Left hindlimb (tissue), 1 donor: ENCODE measurements around the gene TDRD5.

Experiments used
- DNase-seq: peaks from one replicate; pipeline ENCODE4 v3.0.0-alpha.2; 2018

TDRD5 gene, protein sequence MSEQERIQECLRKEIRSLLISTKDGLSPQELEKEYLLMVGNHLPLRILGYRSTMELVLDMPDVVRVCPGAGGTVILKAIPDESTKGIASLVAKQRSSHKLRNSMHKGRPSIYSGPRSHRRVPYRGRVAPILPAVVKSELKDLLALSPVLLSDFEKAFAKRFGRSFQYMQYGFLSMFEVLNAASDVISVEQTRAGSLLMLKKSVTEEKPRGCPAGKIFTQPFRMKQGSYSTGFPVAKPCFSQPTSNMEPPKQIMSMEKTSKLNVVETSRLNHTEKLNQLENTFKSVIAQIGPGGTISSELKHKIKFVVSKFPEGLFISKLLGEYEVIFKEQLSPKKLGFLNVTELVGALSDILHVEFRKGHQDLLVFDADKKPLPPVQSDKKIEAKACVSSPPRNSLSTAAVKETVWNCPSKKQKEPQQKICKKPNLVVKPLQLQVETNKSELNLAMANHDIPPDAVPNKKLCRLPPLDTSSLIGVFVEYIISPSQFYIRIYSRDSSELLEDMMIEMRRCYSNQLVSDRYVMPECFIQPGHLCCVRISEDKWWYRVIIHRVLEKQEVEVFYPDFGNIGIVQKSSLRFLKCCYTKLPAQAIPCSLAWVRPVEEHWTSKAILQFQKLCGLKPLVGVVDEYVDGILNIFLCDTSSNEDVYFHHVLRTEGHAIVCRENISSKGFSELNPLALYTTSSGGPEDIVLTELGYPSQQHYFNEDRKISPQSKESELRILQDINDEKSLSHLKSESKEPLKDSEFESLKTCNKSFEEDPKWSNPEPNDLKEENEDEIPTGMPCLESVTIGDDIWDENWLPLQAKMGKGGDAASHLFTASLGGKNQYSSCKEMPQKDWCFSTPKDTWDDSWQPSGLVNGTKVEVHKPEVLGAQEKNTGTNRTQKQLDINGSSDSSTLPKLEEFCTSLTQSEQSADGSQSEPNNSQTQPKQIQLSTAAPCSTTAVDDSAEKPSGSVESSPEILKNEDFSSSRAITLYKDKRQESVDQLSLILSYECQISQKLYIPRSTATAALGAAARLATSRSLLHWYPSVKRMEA

DNA sequence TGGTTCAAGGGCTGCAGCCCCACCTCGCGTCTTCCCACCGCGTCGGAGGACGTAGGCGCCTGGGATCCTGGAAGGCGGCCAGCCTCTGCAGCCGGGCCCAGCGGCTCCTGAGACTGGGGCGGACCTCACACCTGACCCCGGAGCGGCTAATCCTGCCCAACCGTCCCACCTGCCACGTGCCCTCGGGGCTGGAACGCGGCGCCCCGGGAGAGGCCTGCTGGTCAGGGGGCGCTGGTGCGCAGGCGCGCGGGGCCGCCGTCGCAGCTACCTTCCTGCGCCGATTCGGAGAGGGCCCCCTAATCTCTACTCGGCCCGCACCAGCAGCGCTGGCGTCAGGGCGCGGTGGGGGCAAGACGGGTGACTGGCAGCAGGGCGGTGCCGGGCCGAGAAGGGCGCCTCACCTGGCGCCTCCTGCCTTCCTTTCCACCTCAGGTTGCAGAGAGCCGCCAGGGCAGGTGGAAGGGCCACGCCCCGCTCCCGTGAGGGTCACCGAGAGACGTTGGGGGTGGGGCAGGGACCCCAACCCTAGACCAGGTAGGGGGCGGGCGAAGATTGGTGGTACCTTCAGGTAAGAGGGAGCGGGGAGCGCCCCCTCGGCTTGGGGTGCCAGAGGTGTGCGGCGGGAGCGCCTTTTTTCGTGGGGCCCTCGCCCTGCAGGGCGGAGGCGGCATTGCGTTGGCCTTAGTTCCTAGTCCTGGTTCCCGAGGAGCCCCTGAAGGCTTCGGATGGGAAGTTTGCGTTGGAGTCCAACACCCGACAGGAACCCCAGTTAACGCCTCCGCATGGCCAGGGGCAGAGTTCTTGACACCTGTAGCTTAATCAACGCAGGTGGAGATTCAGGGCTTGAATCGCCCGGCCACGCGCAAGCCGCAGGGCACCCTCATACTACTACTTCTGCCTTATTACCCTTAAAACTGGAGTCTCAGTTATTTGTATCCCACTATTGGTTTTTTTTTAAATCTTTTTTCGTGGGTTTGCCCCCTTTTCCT, at the start of gene TDRD5:
TSS of gene TDRD5 (plus strand) at position 241 of the 989 bp plus-strand sequence. CDS start 784 bp downstream, outside the sequence.
- no peak for DNase-seq

DNA sequence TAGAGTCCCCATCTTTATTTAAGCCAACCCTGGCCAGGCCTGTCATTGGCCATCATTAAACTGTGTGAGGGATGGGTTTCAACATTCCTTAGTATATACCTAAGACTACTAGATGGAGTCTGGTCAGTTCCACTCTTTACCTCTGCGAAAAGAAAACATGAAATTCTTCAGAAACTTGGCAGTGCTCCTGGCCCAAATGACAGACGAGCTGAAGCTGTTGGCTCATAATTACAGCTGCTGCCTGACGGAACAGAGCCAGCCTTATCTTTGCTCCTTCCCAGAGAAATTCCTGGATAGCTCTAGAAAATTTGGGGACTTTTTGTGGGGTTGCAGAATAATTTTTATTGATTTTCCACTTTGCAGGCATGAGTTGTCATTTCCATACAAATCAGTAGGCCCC, 46.3 kb upstream of the TDRD5 start:
- no peak for DNase-seq

DNA sequence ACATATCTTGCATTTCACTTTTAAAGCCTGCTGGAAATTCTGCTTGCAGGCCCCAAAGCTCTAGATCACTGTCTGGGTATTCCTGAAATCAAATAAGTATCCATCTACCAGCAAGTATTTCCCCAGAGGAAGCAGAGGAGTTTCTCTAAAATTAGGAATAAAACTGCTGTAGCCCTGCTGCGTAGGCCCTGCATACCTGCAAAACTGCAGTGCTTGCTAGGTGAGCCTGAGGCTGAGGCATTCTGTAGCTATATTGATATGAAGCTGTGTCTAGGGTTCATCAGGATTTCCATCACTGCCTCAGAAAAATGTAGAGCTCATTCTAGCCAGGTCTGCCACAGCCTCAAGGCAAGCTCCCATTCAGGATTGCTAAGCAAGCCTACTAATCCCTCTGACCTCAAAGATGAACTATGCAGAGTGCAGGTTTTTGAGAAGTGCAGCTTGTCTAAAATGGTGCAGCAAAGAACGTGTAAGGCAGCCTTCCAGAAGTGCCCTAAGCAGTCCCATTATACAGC, 44.6 kb upstream of the TDRD5 start:
- no peak for DNase-seq

DNA sequence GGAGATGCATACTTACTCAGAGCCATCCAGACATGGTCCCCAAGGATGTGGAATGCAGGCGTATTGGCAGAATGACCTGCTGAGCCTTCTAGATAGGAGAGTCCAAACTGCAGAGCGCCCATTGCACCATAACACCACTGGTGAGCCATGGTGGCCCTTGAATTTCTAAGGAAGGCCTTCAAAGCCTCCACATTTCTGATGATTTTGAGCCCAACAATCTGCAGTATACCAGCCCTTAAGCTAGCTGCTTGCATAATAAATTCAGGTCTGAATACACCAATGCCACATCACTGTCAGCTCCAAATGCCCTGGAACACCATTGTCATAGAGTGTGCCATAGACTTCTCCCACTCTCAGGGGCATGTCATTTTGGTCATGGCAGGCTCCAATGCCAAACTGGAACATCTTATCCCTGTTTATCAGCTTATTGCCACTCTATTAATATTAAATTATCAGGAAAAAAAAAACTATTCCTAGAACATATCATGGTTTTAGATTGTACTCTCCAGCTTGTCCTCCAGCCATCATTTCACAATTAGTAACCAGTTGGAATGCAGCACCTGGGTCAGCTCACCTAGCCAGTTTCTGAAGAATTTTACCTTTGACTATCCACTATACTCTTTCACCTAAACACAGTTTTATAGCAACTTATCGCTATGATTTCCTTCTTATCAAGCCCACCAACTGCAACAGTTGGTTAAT, 42.8 kb upstream of the TDRD5 start:
- no peak for DNase-seq

DNA sequence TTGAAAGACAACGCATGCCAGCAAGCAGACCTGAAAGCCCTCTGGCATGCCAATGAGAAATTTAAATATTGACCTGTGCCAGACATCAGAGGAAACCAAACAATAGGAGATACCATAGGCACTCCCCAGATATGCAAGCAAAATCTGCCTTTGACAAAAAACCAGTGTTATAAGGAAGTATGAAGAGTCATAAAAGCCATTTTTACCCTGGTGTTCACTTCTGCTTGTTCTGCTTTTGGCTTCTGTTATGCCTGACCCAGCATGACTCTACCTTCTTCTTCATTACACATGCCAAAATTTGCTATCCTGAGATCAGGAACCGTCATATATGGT, 42.3 kb upstream of the TDRD5 start:
- DNase-seq, result no peak

DNA sequence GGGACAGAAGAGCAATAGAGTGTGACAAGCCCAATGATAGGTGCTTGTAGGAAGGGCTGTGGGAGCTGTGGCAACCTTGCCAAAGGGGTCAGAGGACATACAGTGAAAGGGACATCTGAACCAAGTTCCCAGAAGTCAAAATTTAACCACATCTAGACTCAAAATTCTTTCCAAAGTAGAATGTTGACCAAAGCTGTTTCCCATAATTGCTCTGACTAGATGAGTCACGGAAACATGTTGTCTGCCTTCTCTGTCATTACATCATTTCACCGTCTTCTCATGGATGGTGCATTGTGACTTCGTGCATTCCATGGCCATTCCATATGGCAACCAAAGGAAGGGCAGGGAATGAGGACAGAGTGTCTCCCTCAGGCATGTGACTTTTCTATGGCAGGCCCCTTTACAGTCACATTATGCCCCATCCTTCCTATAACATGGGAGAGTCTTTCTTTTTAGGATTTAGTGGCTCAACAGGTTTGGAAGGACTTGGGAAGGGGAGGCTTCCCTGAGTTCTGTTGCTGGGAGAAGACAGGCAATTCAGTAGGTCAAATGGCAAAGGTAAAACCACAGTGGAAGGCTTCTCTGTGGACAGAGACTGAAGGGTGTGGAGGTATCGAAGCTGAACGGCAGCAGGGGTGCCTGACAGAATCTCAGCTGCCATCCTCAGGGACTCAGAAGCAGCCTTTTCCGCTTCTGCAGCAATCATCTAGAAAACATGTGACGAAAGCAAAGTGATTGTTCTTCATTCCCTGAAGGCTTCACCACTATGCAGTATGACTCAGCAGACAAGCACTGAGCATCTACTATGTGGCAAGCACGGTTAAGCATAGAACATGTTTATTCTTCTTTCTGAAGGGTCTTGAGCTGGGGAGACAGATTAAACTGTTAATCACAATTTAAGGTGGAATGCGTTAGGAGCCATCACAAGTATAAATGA, 40.6 kb upstream of the TDRD5 start:
- DNase-seq, result no peak

DNA sequence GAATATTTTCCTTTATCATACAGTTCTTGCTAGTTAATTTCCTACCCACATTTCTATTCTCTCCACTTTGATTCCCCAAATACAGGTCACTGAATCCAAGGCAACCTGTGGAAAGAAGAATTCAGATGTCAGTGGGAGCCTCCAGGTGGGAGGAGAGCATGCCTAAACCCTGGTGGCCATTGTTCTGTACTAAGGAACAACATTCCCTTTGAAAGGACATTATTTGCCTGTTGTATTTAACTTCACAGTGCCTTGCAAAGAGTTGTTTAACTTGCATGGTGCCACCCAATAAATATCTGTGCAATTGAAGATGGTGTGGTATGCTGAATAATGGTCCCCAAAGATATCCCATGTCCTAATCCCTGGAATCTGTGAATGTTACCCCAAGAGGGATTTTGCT, 37.2 kb upstream of the TDRD5 start:
- DNase-seq, result no peak

DNA sequence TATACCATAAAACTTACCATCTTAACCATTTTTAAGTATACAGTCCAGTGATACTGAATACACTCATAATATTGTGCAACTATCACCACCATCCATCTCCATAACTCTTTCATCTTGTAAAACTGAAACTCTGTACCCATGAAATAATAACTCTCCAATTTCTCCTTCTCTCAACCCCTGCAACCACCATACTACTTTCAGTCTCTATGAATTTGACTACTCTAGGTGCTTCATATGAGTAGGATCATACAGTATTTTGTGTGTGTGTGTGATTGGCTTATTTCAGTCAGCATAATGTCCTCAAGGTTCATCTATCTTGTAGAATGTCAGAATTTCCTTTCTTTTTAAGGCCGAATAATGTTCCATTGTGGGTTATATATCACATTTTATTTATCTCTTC, 33.6 kb upstream of the TDRD5 start:
- no peak for DNase-seq

DNA sequence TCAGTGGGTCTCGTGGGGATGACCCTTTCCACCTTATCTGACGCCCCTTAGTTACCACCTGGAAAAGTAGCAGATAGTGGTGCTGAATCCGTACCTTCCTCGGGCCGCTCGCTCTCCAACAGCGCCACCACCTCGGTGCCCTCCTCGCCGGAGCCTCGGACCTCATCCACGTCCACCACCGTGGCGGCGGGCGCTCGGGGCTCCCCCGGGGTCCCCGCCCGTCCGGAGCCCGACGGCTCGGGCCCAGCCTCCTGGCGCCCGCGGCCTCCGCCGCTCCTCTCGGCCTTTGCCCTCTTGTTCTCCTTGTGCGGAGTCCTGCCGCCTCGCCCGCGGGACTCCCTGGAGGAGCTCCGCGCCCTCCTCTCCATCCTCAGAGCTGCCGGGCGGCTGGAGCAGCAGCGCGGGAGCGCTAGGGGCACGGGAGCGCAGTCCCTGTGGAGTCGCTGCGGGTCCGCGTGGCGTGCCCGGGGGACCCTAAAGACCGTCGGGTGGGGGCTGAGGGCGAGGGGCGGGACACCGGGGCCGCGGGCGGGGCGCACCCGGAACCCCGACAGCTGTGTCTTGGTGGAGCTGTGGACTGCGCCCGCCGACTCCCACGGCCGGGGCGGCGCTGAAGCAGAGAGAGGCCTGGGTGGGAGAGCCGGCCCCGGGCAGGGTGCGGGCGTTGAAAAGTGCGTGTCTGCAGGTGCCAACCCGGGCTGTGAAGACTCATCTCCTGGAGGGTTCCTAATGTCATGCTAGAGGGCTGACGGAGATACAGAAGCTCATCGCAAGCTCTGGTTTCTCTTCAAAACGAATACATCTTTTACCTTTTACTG, 15.9 kb upstream of the TDRD5 start, which contains the start of gene NPHS2:
TSS of gene NPHS2 (minus strand) at position 452 of the 818 bp plus-strand sequence. CDS start at position 368, 84 bp downstream.
- no peak for DNase-seq

DNA sequence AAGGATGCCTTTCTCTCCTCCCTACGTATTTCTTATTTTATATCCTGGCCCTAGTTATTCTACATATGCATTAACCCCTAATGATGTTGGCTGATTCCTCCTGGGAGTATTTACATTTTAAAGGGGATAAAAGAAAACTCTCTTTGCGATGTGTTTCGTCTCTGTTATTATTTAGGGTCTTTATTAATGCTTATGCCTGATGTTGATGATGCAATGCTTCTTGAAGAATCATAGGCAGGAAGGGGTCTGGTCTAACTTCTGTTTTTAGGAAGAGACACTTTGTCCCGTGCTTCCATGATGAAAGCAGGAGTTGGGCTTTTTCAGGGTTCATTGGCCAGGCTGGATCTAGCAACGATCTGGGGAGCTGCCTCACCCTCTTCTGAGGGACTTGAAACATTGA, 15.1 kb upstream of the TDRD5 start:
- no peak for DNase-seq

DNA sequence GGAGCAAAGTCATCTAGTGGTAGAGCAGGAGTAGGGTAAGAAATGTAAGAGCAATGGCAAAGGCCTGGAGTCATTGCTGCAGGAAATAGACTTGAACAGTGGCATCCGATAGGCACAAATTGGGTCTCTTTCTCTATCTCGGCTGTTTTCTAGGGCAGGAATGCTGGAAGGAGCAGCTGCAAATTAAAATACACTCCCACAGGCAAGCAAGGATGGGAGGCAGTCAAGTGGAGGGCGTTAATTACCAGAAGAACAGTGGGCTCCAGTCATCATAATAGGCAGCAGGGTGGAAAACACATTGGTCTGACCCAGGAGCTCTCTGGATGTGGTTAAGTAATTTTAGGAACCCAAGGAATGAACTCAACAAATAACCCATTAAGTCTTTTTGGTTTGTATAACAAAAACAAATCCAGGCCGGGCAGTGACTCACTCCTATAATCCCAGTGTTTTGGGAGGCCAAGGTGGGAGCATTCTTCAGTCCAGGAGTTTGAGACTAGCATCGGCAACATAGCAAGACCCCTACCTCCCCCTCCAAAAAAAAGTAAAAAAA, 7.8 kb upstream of the TDRD5 start:
- DNase-seq, result no peak

DNA sequence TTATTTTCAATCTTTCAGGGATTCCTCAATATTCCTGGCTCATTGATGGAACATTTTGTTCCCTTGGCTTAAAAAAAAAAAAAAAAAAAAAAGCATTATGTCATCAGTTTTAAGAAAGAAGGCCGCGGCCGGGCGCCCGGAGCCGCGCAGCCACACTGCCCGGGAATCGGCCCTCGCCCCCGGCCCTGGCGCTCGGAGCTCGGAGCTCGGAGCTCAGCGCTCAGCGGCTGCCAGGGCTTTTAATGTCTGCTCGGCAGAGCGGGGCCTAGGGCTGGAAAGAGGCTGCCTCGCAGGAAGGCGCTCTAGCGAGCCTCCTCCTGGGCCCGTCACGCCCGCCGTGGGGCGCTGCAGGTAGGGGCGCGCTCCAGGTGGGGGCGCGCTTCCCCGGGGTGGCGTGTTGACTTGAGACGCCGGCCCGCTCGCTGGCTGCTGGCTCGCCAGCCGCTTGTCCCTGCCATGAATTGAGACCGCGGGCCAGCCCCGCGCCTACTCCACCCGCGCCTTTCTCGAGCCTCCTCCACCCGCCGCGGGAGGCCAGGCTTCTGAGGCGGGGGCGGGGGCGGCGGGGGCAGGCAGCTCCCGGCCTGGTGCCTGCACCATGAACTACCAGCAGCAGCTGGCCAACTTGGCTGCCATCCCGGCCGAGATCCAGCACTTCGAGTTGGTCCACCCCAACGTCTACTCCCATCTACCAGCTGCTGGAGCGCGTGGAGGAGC, 5.4 kb upstream of the TDRD5 start:
- peak; percentile 75 for DNase-seq

DNA sequence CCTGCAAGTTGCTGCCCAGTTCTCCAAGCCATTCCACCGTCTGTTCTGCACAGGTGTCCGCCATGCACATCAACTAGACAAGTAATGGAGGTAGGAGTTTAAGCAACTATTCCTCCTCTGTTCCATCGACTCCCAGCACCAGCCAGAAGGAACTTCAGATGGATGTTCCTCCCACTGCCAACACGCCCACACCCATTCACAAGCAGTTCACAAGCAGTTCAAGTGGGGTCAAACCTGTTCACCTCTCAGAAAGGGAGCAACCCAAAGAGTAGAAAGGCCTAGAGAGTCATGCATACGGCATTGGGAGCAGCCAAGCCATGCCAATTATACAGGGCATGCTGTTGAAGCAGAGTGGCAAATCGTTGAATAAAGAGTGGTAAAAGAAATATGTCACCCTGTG, 4.3 kb upstream of the TDRD5 start:
- no peak for DNase-seq

DNA sequence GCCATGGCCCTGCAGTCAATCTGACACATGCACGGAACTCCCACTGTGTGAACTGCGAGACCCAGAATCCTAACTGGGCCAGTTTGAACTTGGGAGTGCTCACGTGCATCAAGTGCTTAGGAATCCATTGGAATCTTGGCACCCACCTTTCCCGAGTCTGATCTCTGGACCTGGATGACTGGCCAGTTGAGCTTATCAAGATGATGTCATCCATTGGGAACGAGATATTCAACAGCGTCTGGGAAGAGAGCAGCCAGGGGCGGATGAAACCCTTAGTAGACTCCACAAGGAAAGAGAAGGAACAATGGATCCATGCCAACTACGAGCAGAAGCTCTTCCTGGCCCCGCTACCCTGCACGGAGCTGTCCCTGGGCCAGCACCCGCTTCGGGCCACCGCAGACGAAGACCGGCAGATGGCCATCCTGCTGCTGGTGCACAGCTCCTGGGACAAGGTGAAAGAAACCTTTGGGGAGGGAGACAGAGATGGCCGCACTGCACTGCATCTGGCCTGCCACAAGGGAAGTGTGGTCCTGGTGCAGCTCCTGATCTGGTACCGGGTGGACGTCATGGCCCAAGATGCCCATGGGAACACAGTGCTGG, 3.1 kb upstream of the TDRD5 start:
- no peak for DNase-seq

DNA sequence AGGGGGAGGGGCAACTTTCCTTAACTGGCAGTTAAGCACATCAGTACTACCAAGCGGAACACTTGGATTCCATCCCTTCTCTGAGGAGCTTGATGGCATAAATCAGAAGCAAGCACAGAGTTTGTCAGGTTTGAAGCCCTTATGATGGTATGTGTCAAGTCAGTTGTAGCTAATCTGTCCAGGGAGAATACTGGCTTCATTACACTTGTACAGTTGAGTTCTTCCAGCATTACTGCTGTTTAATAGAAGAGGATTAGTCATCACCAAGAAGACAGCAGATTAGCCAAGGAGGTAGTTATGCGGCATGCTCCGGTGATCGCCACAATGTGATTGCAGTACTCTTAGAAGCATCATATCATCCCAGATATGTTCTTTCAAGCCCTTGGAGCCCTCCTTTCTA, 2.1 kb upstream of the TDRD5 start:
- no peak for DNase-seq

DNA sequence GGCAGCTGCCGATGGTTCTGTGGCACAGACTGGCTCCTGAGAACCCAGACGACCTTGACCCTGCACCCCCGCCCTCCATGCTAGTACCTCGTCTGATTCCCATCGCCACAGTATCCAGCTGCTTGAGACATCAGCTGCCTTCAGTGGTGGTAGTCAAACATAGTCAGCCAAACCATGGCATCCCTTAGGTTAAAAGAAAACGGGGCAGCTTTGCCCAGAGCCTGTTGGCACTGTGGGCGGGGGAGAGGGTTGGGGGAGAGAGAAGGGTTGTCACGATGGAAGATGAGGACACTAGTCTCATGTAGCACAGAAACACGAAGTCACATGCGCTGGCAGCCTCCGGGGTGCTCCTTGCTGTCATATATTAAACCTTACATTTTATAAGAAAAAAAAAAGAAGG, 961 bp upstream of the TDRD5 start:
- no peak for DNase-seq

DNA sequence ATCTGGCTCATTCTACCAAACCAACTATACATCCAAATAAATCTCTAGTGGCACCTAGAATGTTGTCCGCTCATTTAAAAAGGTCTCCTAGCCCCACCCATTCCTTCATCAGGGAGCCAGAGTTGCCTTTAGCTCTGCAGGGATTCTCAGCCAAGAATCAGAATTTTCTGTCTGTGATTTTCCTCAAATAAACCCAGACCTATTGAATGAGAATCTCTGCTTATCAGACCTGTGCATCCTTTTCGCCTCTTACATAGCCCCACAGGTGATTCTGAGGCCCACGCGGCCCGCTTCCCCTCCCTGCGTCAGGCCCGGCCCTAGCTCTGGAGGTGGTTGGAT, 410 bp upstream of the TDRD5 start:
- no peak for DNase-seq

DNA sequence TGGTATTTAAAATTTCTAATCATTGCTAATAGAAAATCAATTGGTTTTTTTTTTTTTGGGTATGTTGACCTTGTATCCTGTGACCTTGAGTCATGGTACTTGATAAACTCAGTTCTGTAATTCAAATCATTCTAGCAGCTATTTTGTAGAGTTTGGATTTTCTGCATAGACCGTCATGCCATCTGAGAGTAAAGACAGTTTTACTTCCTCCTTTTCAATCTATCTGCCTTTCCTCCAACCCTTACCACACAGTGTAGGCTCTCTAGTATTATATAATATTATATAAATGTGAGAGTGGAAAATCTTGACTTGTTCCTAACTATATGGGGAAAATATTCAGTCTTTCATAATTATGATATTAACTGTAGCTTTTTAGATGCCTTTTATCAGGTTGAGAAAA, 7.0 kb downstream of the TDRD5 start:
- DNase-seq, result no peak
